Measurements from ENCODE around the gene IGFL3. TPM values are rescaled to one million over a fixed set of nuclear protein-coding genes. Genes with fewer than 3 reads are reported as not detected.
A peak's percentile ranks its signal among the peaks of the same experiment; 100 is the strongest.
"Not testable (repeated sequence)": the region's sequence is repeated elsewhere in the genome, so short reads cannot be mapped to it uniquely, and the experiment has no call there.

The IGFL3 gene
- total RNA-seq, 1 experiment from 2014 or later, result not detected

DNA sequence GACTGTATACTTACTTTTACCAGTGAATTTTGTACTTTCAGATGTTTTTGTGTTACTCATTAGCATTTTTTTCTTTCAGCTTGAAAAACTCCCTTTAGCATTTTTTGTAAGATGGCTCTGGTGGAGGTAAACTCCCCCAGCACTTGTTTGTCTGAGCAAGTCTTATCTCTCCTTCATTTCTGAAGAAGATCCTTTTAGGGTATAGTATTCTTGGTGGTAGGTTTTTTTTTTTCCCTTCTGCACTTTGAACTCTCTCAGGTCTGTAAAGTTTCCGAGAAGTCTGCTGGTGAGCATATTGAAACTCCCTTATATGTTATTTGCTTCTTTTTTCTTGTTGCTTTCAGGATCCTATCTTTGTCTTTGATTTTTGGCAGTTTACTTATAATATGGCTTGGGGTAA lies 35.1 kb downstream of the IGFL3 start:
- Histone ChIP-seq H3K4me3 (ENCODE audit: low read length) (no peak overlapping the region), H3K79me2 (ENCODE audit: low read length) (no peaks in the 10 kb centered on the region), H3K4me2 (ENCODE audit: low read depth, low read length, poor library complexity, severe bottlenecking) (no peak overlapping the region), H3K9me3 (ENCODE audit: low read length) (peaks cover 15% of the 10 kb centered on the region), H3K9ac (ENCODE audit: low read length) (no peak overlapping the region), H3K4me1 (ENCODE audit: low read length) (no peaks in the 10 kb centered on the region), H2AFZ (ENCODE audit: low read length) (no peak overlapping the region), H3K27ac (ENCODE audit: low read length) (no peak overlapping the region), H3K36me3 (ENCODE audit: insufficient read depth, low read length) (no peaks in the 10 kb centered on the region), H3K27me3 (ENCODE audit: low read length) (no peaks in the 10 kb centered on the region), H4K20me1 (ENCODE audit: insufficient read depth, low read depth, low read length) (no peaks in the 10 kb centered on the region), H3K9me2 (replicated peaks; ENCODE audit: insufficient read depth, low read length) (no peaks in the 10 kb centered on the region)
- no peak for DNase-seq

DNA sequence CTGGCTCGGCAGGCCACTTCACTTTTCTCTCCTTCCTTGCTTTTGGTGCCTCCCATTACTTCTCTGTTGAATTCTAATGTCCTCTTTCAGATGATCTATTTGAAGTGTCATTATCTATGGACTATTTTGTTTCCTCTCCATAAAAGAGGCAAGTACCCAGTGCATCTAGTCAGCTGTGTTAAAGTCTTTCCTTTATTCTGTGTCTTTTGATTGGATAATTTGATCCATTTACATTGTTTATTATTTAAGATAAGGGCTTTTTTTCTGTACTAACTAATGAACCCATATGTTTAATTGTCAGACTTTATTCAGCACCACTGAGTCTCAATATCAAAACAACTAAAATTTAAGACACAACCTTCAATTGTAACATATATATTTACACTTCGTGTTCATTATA lies 36.4 kb downstream of the IGFL3 start:
- H3K27me3 ChIP-seq (ENCODE audit: low read length), result no peaks in the 10 kb centered on the region
- H3K9me3 ChIP-seq (ENCODE audit: low read length), result peaks cover 15% of the 10 kb centered on the region
- H3K4me2 ChIP-seq (ENCODE audit: low read depth, low read length, poor library complexity, severe bottlenecking), result no peak overlapping the region
- DNase-seq, result no peak
- H2AFZ ChIP-seq (ENCODE audit: low read length), result no peak overlapping the region
- no peaks in the 10 kb centered on the region for H3K9me2 ChIP-seq (replicated peaks; ENCODE audit: insufficient read depth, low read length)
- no peak overlapping the region for H3K9ac ChIP-seq (ENCODE audit: low read length)
- no peak overlapping the region for H3K4me3 ChIP-seq (ENCODE audit: low read length)
- H4K20me1 ChIP-seq (ENCODE audit: insufficient read depth, low read depth, low read length), result no peaks in the 10 kb centered on the region
- H3K4me1 ChIP-seq (ENCODE audit: low read length), result no peaks in the 10 kb centered on the region
- H3K79me2 ChIP-seq (ENCODE audit: low read length), result no peaks in the 10 kb centered on the region
- no peaks in the 10 kb centered on the region for H3K36me3 ChIP-seq (ENCODE audit: insufficient read depth, low read length)
- H3K27ac ChIP-seq (ENCODE audit: low read length), result no peak overlapping the region

DNA sequence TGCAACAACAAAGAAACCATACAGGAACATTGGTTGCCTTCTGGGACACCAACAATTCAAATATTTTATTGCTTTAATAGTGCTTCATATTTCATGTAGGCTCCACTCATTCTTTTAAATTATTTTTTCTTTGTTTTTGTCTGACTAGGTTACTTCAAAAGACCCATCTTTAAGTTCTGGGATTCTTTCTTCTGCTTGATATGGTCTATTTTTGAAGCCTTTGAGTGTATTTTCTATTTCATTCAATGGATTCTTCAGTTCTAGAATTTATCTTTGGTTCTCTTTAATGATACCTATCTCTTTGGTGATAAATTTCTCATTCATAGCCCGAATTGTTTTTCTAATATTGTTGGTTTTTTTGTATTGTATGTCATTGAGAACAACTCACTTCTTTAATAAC lies 38.6 kb downstream of the IGFL3 start:
- no peaks in the 10 kb centered on the region for H3K79me2 ChIP-seq (ENCODE audit: low read length)

DNA sequence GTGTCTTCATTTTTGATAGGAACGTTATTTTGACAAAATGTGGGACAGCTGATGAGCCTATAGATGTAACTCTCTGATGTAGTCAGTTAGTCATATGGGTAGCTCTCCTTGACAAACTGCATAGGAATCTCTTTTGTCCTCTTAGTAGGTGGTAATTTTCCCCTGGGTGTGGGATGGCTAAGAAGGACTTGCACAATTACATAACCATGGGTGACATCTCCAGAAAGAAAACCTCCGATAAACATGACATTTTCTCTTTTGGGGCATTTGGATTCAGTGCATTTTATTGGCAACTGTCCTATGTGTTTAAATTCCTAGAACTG lies 41.8 kb downstream of the IGFL3 start:
- Histone ChIP-seq H3K9me3 (ENCODE audit: low read length) (peaks cover 15% of the 10 kb centered on the region), H2AFZ (ENCODE audit: low read length) (no peak overlapping the region), H3K36me3 (ENCODE audit: insufficient read depth, low read length) (no peaks in the 10 kb centered on the region), H3K4me1 (ENCODE audit: low read length) (no peaks in the 10 kb centered on the region), H3K4me2 (ENCODE audit: low read depth, low read length, poor library complexity, severe bottlenecking) (no peak overlapping the region), H3K9me2 (replicated peaks; ENCODE audit: insufficient read depth, low read length) (no peaks in the 10 kb centered on the region), H3K27me3 (ENCODE audit: low read length) (no peaks in the 10 kb centered on the region), H3K79me2 (ENCODE audit: low read length) (no peaks in the 10 kb centered on the region), H4K20me1 (ENCODE audit: insufficient read depth, low read depth, low read length) (no peaks in the 10 kb centered on the region), H3K4me3 (ENCODE audit: low read length) (no peak overlapping the region), H3K27ac (ENCODE audit: low read length) (no peak overlapping the region), H3K9ac (ENCODE audit: low read length) (no peak overlapping the region)
- no peak for DNase-seq

More for the DNA sequence above, 38.6 kb downstream of the IGFL3 start:
- Histone ChIP-seq H3K9me2 (replicated peaks; ENCODE audit: insufficient read depth, low read length) (no peaks in the 10 kb centered on the region), H3K4me2 (ENCODE audit: low read depth, low read length, poor library complexity, severe bottlenecking) (no peak overlapping the region), H3K4me1 (ENCODE audit: low read length) (no peaks in the 10 kb centered on the region), H4K20me1 (ENCODE audit: insufficient read depth, low read depth, low read length) (no peaks in the 10 kb centered on the region), H3K9me3 (ENCODE audit: low read length) (peaks cover 15% of the 10 kb centered on the region), H3K9ac (ENCODE audit: low read length) (no peak overlapping the region), H2AFZ (ENCODE audit: low read length) (no peak overlapping the region), H3K27me3 (ENCODE audit: low read length) (no peaks in the 10 kb centered on the region), H3K4me3 (ENCODE audit: low read length) (no peak overlapping the region), H3K36me3 (ENCODE audit: insufficient read depth, low read length) (no peaks in the 10 kb centered on the region), H3K27ac (ENCODE audit: low read length) (no peak overlapping the region)
- DNase-seq, result no peak

DNA sequence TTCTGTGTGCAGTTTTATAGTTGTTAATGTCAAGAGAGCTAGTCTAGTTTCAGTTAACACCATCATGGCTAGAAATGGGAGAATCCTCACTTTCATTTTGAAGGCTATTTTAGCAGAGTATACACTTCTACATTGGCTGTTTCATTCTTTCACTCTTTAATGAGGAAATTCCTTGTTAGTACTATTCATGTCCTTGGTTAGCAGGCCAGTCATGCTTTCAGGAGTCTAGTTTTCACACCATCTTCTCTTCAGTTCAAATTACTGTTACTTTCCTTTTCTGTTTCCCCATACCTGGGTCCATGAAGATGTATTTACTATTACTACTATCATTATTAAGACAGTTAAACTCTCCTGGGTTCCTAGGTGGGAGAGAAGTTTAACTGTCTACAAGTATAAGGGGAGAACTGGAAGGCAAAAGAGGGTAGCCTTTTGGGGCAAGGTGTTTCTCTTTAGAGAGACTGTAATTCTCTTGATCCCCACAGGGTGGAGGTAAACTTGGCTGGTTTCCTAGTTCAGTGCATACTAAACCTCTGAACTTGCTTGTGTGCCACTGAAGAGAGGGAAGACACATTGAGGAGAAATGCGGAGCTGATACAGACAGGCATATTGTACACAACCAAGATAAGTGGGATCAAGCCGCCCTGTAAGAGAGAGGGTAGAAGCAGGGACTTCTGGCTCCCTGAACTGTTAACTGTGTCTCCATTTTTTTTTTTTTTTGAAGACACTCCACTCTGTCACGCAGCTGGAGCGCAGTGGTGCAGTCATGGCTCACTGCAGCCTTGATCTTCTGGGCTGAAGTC lies 42.4 kb downstream of the IGFL3 start:
- H3K27me3 ChIP-seq (ENCODE audit: low read length), result no peaks in the 10 kb centered on the region
- H3K9me2 ChIP-seq (replicated peaks; ENCODE audit: insufficient read depth, low read length), result no peaks in the 10 kb centered on the region
- no peak overlapping the region for H3K27ac ChIP-seq (ENCODE audit: low read length)
- H2AFZ ChIP-seq (ENCODE audit: low read length), result no peak overlapping the region
- no peak overlapping the region for H3K9ac ChIP-seq (ENCODE audit: low read length)
- DNase-seq, result peak; percentile 71
- H3K4me1 ChIP-seq (ENCODE audit: low read length), result no peaks in the 10 kb centered on the region
- H3K4me2 ChIP-seq (ENCODE audit: low read depth, low read length, poor library complexity, severe bottlenecking), result no peak overlapping the region
- H3K36me3 ChIP-seq (ENCODE audit: insufficient read depth, low read length), result no peaks in the 10 kb centered on the region
- H3K79me2 ChIP-seq (ENCODE audit: low read length), result no peaks in the 10 kb centered on the region
- H3K4me3 ChIP-seq (ENCODE audit: low read length), result no peak overlapping the region
- H4K20me1 ChIP-seq (ENCODE audit: insufficient read depth, low read depth, low read length), result no peaks in the 10 kb centered on the region
- H3K9me3 ChIP-seq (ENCODE audit: low read length), result peaks cover 15% of the 10 kb centered on the region

DNA sequence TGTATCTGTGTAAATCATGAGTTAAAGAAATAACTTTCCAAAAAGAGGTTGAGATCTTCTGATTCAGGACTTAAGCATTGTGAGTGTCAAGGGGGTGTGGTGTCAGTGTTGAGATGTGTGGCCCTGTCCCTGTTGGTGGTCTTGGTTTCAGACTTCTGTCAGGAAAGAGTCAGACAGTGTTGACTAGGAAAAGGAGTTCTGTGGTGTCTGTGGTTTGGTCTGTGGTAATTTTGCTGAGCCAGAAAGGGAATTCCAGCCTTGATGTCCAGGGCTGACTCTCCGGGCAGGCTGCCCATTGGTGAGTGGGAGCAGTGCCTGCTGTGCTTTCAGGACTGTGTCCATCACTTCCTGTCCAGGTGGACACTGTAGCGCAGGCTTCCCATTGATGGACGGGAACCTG lies 43.9 kb downstream of the IGFL3 start:
- Histone ChIP-seq H3K4me1 (ENCODE audit: low read length) (no peaks in the 10 kb centered on the region), H3K79me2 (ENCODE audit: low read length) (no peaks in the 10 kb centered on the region), H3K9me3 (ENCODE audit: low read length) (peaks cover 3% of the 10 kb centered on the region), H3K9ac (ENCODE audit: low read length) (no peak overlapping the region), H4K20me1 (ENCODE audit: insufficient read depth, low read depth, low read length) (no peaks in the 10 kb centered on the region), H3K4me3 (ENCODE audit: low read length) (no peak overlapping the region), H3K36me3 (ENCODE audit: insufficient read depth, low read length) (no peaks in the 10 kb centered on the region), H3K9me2 (replicated peaks; ENCODE audit: insufficient read depth, low read length) (no peaks in the 10 kb centered on the region), H3K27me3 (ENCODE audit: low read length) (no peaks in the 10 kb centered on the region), H3K27ac (ENCODE audit: low read length) (no peak overlapping the region), H3K4me2 (ENCODE audit: low read depth, low read length, poor library complexity, severe bottlenecking) (no peak overlapping the region), H2AFZ (ENCODE audit: low read length) (no peak overlapping the region)
- DNase-seq, result no peak

DNA sequence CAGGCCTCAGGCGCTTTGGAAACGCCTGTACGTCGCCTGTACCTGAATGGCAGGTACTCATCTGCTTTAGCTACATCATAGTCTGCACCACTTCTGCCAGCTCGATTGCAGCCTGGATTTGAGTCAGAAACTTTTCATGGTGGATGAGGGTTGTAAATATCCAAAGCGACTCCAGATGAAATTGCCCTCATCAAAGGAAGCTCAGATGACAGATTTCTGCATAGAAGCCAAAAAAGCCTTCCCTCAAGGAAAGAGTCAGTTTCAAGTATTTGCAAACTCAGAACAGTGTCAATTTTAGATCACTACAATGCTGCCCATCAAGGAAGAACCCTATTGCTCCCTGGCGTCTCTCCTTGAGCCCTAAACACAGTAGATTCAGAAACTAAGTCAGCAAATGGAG lies 44.9 kb downstream of the IGFL3 start:
- Histone ChIP-seq H3K79me2 (ENCODE audit: low read length) (no peaks in the 10 kb centered on the region), H3K9me3 (ENCODE audit: low read length) (no peaks in the 10 kb centered on the region), H3K4me3 (ENCODE audit: low read length) (no peak overlapping the region), H3K4me1 (ENCODE audit: low read length) (no peaks in the 10 kb centered on the region), H3K36me3 (ENCODE audit: insufficient read depth, low read length) (no peaks in the 10 kb centered on the region), H4K20me1 (ENCODE audit: insufficient read depth, low read depth, low read length) (no peaks in the 10 kb centered on the region), H3K4me2 (ENCODE audit: low read depth, low read length, poor library complexity, severe bottlenecking) (no peak overlapping the region), H3K27me3 (ENCODE audit: low read length) (no peaks in the 10 kb centered on the region), H3K27ac (ENCODE audit: low read length) (no peak overlapping the region), H3K9me2 (replicated peaks; ENCODE audit: insufficient read depth, low read length) (no peaks in the 10 kb centered on the region), H3K9ac (ENCODE audit: low read length) (no peak overlapping the region), H2AFZ (ENCODE audit: low read length) (no peak overlapping the region)
- DNase-seq, result no peak

DNA sequence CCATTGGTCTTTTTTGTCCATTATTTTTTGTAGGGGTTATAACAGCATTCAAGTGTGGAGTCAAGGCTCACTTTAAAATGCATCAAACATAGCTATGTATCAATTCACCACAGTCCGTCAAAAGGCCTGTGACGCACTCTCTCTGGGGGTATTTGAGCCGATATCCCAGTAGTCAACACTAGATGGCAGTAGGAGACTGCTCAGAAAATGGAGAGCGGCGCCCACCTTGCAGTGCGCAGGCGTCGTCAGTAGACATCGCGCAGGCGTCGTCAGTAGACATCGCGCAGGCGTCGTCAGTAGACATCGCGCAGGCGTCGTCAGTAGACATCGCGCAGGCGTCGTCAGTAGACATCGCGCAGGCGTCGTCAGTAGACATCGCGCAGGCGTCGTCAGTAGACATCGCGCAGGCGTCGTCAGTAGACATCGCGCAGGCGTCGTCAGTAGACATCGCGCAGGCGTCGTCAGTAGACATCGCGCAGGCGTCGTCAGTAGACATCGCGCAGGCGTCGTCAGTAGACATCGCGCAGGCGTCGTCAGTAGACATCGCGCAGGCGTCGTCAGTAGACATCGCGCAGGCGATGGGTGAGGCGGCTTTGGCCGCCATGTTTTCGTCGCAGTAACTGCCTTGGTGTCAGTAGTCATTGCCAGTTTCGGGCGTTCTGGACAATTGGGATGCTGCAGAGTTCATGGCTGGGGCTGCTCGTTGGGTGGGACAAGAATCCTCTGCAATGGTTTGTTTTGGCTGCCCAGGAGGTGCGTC lies 45.7 kb downstream of the IGFL3 start:
- H3K36me3 ChIP-seq (ENCODE audit: insufficient read depth, low read length); H3K27ac ChIP-seq (ENCODE audit: low read length); H3K79me2 ChIP-seq (ENCODE audit: low read length); H4K20me1 ChIP-seq (ENCODE audit: insufficient read depth, low read depth, low read length); H3K4me2 ChIP-seq (ENCODE audit: low read depth, low read length, poor library complexity, severe bottlenecking); H2AFZ ChIP-seq (ENCODE audit: low read length); H3K4me3 ChIP-seq (ENCODE audit: low read length); H3K4me1 ChIP-seq (ENCODE audit: low read length); H3K9me2 ChIP-seq (replicated peaks; ENCODE audit: insufficient read depth, low read length); H3K9ac ChIP-seq (ENCODE audit: low read length); H3K9me3 ChIP-seq (ENCODE audit: low read length); H3K27me3 ChIP-seq (ENCODE audit: low read length): not testable (repeated sequence)
- DNase-seq, result peak; percentile 70

All from Karpas-422 (cell line).